Mesothelial cell of epicardium (in vitro differentiated cells): ENCODE measurements around the gene SYTL3. TPM values are rescaled to one million over a fixed set of nuclear protein-coding genes. Genes with fewer than 3 reads are reported as not detected.

Experiments used
- DNase-seq, 2 experiments: peaks; one replicate each; pipeline ENCODE4 v3.0.0; 2021; ENCODE audit warnings: low spot score in 2 of 2; ENCODE audit not compliant: unreplicated experiment in 2 of 2
- H3K27ac Mint-ChIP-seq: 2 replicates; pipeline ENCODE4 v1.8.0; 2021; ENCODE audit warnings: mixed read lengths
- H3K27me3 Mint-ChIP-seq: 2 replicates; pipeline ENCODE4 v1.8.0; 2021; ENCODE audit warnings: low read depth, mixed read lengths
- H3K36me3 Mint-ChIP-seq: 2 replicates; pipeline ENCODE4 v1.8.0; 2021; ENCODE audit warnings: mixed read lengths
- H3K4me1 Mint-ChIP-seq: 2 replicates; pipeline ENCODE4 v1.8.0; 2021; ENCODE audit warnings: mixed read lengths
- H3K4me3 Mint-ChIP-seq: 2 replicates; pipeline ENCODE4 v1.8.0; 2021; ENCODE audit warnings: mild to moderate bottlenecking, moderate library complexity, mixed read lengths
- H3K9me3 Mint-ChIP-seq: 2 replicates; pipeline ENCODE4 v1.8.0; 2021; ENCODE audit warnings: mixed read lengths
- CTCF ChIP-seq: fragments of 200-600 bp; sonication (generic); IDR thresholded peaks from one replicate; pipeline ENCODE4 v1.5.0; 2021; ENCODE audit warnings: antibody characterized with exemption; ENCODE audit not compliant: unreplicated experiment
- total RNA-seq: library from RNA; stranded (reverse); gene quantifications from 3 replicates; pipeline ENCODE4 v1.2.1, GENCODE V29; 2021

SYTL3 gene
- total RNA-seq, 1 donor from 2014 or later: 6.1 TPM

DNA sequence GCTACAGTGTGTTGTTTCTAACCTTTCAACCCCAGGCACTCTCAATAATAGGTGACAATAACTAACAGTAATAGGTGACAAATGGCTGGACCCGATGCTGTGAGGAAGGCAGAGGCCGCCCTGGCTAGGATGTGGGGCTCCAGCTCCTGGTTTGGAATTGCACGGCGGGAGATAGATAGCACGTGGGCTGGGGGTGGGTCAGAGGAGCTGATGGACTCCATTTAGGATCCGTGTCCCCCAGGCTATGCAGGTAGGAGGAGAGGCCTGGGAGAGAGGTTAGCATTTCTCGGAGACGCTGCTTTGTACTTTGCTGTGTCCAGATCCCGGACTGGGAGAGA lies 107.9 kb downstream of the SYTL3 start:
- Mint-ChIP-seq H3K27me3 (no peaks in the 10 kb centered on the region), H3K4me1 (peaks cover 41% of the 10 kb centered on the region), H3K36me3 (peaks cover 3% of the 10 kb centered on the region), H3K9me3 (no peaks in the 10 kb centered on the region), H3K4me3 (no peak overlapping the region), H3K27ac (peak overlapping the region; percentile 59)
- TF ChIP-seq CTCF: no peak
- DNase-seq: no peak

GRCh38 chr6:158758451-158758860 lies 108.6 kb downstream of the SYTL3 start:
- H3K27me3 Mint-ChIP-seq: no peaks in the 10 kb centered on the region
- H3K4me1 Mint-ChIP-seq: peaks cover 48% of the 10 kb centered on the region
- no peaks in the 10 kb centered on the region for H3K9me3 Mint-ChIP-seq
- DNase-seq: no peak
- H3K36me3 Mint-ChIP-seq: peaks cover 3% of the 10 kb centered on the region
- no peak overlapping the region for H3K4me3 Mint-ChIP-seq
- peak overlapping the region; percentile 47 for H3K27ac Mint-ChIP-seq
- no peak for TF ChIP-seq CTCF

DNA sequence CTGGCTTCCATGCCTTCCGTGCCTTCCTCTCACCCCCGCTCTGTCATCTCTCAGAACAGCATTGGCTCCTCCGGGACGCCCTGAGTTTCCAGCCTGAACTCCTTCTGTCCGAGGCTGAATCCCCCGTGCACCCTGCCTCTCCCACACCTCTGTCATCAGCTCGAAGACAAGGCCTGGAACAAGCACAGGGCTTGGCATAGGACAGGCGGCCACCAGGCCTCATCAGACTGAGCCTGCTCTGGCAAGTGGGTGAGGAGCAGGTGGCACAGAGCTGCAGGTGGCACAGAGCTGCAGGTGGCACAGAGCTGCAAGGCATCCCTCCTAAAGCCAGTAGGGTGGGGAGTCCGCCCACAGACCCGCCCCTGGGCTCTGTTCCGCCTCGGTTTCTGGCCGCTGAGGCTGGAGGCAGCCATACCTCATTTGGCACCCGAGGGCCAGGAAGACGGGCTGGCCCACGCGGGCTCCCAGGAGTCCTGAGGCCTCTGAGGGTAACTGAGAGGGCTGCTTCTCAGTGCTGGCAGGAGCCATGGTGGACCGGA lies 109.2 kb downstream of the SYTL3 start:
- no peak for TF ChIP-seq CTCF
- Mint-ChIP-seq H3K4me3 (no peak overlapping the region), H3K36me3 (peaks cover 3% of the 10 kb centered on the region), H3K27ac (peak overlapping the region; percentile 56), H3K27me3 (no peaks in the 10 kb centered on the region), H3K4me1 (peaks cover 52% of the 10 kb centered on the region), H3K9me3 (no peaks in the 10 kb centered on the region)
- DNase-seq: no peak

DNA sequence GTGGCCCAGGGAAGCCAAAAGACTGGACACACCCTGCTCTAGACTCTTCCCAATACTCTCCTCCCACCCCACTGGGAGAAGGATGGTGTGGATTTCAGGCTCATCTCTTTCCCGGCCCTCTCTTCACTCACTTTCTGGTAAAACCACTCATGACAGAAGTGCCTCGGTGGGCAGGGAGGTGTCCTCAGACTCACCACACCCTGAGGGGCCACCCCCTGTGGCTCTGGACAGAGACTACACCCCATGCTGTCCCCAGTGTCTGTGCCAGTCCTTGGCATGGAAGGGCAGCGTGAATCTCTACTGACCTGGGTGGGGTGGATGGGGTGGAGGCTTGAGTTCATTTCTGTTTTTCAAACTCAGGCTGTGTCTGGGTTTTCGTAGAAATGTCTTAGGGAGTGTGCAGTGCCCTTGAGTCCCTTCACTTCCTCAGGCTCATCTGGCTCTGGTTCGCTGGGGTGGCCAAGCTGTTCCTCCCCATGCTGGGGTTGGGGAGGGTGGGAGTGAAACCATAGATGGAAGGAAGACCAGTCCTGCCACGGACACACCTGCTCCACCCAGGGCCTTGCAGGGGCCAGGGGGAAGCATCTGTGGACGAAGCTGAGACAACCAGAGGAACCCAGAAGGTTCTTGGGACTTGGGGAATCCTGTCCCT lies 110.2 kb downstream of the SYTL3 start:
- H3K4me1 Mint-ChIP-seq: peaks cover 49% of the 10 kb centered on the region
- H3K27ac Mint-ChIP-seq: no peak overlapping the region
- H3K9me3 Mint-ChIP-seq: no peaks in the 10 kb centered on the region
- H3K4me3 Mint-ChIP-seq: no peak overlapping the region
- no peak for TF ChIP-seq CTCF
- no peak for DNase-seq
- peaks cover 10% of the 10 kb centered on the region for H3K36me3 Mint-ChIP-seq
- no peaks in the 10 kb centered on the region for H3K27me3 Mint-ChIP-seq

DNA sequence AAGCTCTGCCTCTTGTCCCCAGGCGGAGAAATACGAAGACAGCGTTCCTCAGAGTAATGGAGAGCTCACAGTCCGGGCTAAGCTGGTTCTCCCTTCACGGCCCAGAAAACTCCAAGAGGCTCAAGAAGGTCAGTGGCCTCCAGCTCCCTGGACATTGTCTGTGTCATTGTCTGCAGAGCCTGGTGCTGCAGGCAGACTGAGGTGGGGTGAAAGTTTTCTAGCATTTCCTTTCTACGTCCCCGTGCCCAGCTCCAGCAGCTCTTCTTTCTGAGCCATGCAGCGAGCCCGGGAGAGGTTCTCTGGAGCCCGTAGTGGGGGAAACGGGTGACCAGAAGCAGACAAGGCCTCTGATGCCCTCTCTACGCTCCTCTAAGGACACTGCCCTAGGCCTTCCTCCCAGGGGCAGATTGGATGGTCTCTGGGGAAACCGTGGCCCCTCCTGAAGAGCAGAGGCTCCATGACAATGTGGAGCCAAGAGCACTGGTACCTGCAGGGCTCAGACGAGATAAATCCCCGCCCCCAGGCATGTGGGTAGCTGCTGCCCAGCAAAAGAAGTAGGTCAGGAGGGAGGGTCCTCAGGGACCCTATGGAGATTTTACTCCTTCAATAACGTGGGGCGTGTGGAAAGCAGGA lies 110.9 kb downstream of the SYTL3 start:
- no peak overlapping the region for H3K27ac Mint-ChIP-seq
- H3K27me3 Mint-ChIP-seq: no peaks in the 10 kb centered on the region
- TF ChIP-seq CTCF: no peak
- no peaks in the 10 kb centered on the region for H3K9me3 Mint-ChIP-seq
- H3K4me1 Mint-ChIP-seq: peaks cover 49% of the 10 kb centered on the region
- DNase-seq: no peak
- H3K4me3 Mint-ChIP-seq: no peak overlapping the region
- H3K36me3 Mint-ChIP-seq: peaks cover 15% of the 10 kb centered on the region
